Measurements from ENCODE around the gene FOXN1.

The FOXN1 gene

GRCh38 chr17:28538296-28538895 lies 32.2 kb downstream of the FOXN1 start:
- no peaks in the 10 kb centered on the region for H3K4me1 Mint-ChIP-seq
- H3K27ac Mint-ChIP-seq, result no peak overlapping the region
- H3K27me3 Mint-ChIP-seq (ENCODE audit: low read depth), result peaks cover 2% of the 10 kb centered on the region
- TF ChIP-seq CTCF (IDR thresholded peaks at IDR 0.05; ENCODE audit: unreplicated experiment in 3 of 3), result no peak
- no peak overlapping the region for H3K4me3 Mint-ChIP-seq
- H3K36me3 Mint-ChIP-seq (ENCODE audit: low read depth), result no peaks in the 10 kb centered on the region
- no peaks in the 10 kb centered on the region for H3K9me3 Mint-ChIP-seq

GRCh38 chr17:28540231-28540630 lies 34.1 kb downstream of the FOXN1 start:
- Mint-ChIP-seq H3K27ac (no peak overlapping the region), H3K36me3 (ENCODE audit: low read depth) (no peaks in the 10 kb centered on the region), H3K4me3 (no peak overlapping the region), H3K27me3 (ENCODE audit: low read depth) (no peaks in the 10 kb centered on the region), H3K9me3 (no peaks in the 10 kb centered on the region), H3K4me1 (no peaks in the 10 kb centered on the region)
- no peak for TF ChIP-seq CTCF (IDR thresholded peaks at IDR 0.05; ENCODE audit: unreplicated experiment in 3 of 3)

- H3K27ac Mint-ChIP-seq, result no peak overlapping the region
- no peaks in the 10 kb centered on the region for H3K27me3 Mint-ChIP-seq (ENCODE audit: low read depth)
- H3K9me3 Mint-ChIP-seq, result no peaks in the 10 kb centered on the region
- TF ChIP-seq CTCF (IDR thresholded peaks at IDR 0.05; ENCODE audit: unreplicated experiment in 3 of 3), result no peak
- H3K36me3 Mint-ChIP-seq (ENCODE audit: low read depth), result no peaks in the 10 kb centered on the region
- no peak overlapping the region for H3K4me3 Mint-ChIP-seq
- no peaks in the 10 kb centered on the region for H3K4me1 Mint-ChIP-seq
These were observed 35.3 kb downstream of the FOXN1 start for GRCh38 chr17:28541439-28541838.

- Mint-ChIP-seq H3K4me3 (no peak overlapping the region), H3K27me3 (ENCODE audit: low read depth) (no peaks in the 10 kb centered on the region), H3K36me3 (ENCODE audit: low read depth) (no peaks in the 10 kb centered on the region), H3K27ac (no peak overlapping the region), H3K4me1 (peaks cover 6% of the 10 kb centered on the region), H3K9me3 (no peaks in the 10 kb centered on the region)
- no peak for TF ChIP-seq CTCF (IDR thresholded peaks at IDR 0.05; ENCODE audit: unreplicated experiment in 3 of 3)
These were observed 38.4 kb downstream of the FOXN1 start for GRCh38 chr17:28544402-28545140.

- H3K27ac Mint-ChIP-seq, result no peak overlapping the region
- no peaks in the 10 kb centered on the region for H3K9me3 Mint-ChIP-seq
- no peaks in the 10 kb centered on the region for H3K27me3 Mint-ChIP-seq (ENCODE audit: low read depth)
- TF ChIP-seq CTCF (IDR thresholded peaks at IDR 0.05; ENCODE audit: unreplicated experiment in 3 of 3), result no peak
- no peak overlapping the region for H3K4me3 Mint-ChIP-seq
- no peaks in the 10 kb centered on the region for H3K36me3 Mint-ChIP-seq (ENCODE audit: low read depth)
- peaks cover 9% of the 10 kb centered on the region for H3K4me1 Mint-ChIP-seq
These were observed 39.0 kb downstream of the FOXN1 start for GRCh38 chr17:28545141-28545503.
